Lower leg skin (tissue), 4 donors: ENCODE data around the gene CHD3. TPM values are rescaled to one million over a fixed set of nuclear protein-coding genes. Genes with fewer than 3 reads are reported as not detected.

Experiments used
- DNase-seq, 2 donors: peaks; one replicate each; pipeline ENCODE4 v3.0.0-alpha.2; 2019; ENCODE audit warnings: low spot score in 2 of 2
- H3K4me3 ChIP-seq: fragments of 200-600 bp; sonication (generic); 2 replicates; pipeline ENCODE4 v1.5.1; 2017; ENCODE audit warnings: mild to moderate bottlenecking, low read depth; ENCODE audit not compliant: poor library complexity, severe bottlenecking
- POLR2A ChIP-seq, 2 donors: fragments of 450-650 bp; IDR thresholded peaks; one replicate each; pipeline ENCODE4 v1.6.1; 2016 to 2017; ENCODE audit warnings: antibody characterized with exemption in 2 of 2, mild to moderate bottlenecking in 1 of 2, moderate library complexity in 1 of 2
- WGBS, 2 donors: methylation state at CpG; one replicate each; pipeline ENCODE4 v1.1.5; 2018; 5-methylcytosine and 5-hydroxymethylcytosine counted together
- intact Hi-C: fragments of 100-400 bp; cut with DNase I; formaldehyde crosslinking; loops from one replicate; pipeline ENCODE4 v1.15.0; 2023; ENCODE audit warnings: low total_unique reads
- total RNA-seq, 4 donors: library from RNA; depleted of rRNA; stranded (reverse); fragments of >200 nt; gene quantifications; one replicate each; pipeline ENCODE4 v1.1.0, GENCODE V29; 2016
- TF ChIP-seq, protein P1 (sequence below), 3 donors: fragments of 450-650 bp; IDR thresholded peaks; one replicate each; pipeline ENCODE4 v1.5.1; 2016; ENCODE audit warnings: antibody characterized with exemption in 3 of 3, mild to moderate bottlenecking in 3 of 3, moderate library complexity in 2 of 3

CHD3 gene
- total RNA-seq, 4 donors from 2014 or later: 36.8 to 71.1 (median 54.8) TPM

DNA sequence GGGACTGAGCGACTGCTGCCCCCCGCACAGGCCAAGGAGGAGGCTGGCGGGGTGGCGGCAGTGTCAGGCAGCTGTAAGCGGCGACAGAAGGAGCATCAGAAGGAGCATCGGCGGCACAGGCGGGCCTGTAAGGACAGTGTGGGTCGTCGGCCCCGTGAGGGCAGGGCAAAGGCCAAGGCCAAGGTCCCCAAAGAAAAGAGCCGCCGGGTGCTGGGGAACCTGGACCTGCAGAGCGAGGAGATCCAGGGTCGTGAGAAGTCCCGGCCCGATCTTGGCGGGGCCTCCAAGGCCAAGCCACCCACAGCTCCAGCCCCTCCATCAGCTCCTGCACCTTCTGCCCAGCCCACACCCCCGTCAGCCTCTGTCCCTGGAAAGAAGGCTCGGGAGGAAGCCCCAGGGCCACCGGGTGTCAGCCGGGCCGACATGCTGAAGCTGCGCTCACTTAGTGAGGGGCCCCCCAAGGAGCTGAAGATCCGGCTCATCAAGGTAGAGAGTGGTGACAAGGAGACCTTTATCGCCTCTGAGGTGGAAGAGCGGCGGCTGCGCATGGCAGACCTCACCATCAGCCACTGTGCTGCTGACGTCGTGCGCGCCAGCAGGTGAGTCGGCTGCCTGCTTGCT lies 39.3 kb upstream of the CHD3 start:
- WGBS, 2 donors: 84 to 91% methylated on average over 35 of the region's 35 CpGs
- H3K4me3 ChIP-seq: no peak overlapping the region
- no peak for TF ChIP-seq POLR2A (IDR thresholded peaks at IDR 0.05)
- TF ChIP-seq, protein P1, sequence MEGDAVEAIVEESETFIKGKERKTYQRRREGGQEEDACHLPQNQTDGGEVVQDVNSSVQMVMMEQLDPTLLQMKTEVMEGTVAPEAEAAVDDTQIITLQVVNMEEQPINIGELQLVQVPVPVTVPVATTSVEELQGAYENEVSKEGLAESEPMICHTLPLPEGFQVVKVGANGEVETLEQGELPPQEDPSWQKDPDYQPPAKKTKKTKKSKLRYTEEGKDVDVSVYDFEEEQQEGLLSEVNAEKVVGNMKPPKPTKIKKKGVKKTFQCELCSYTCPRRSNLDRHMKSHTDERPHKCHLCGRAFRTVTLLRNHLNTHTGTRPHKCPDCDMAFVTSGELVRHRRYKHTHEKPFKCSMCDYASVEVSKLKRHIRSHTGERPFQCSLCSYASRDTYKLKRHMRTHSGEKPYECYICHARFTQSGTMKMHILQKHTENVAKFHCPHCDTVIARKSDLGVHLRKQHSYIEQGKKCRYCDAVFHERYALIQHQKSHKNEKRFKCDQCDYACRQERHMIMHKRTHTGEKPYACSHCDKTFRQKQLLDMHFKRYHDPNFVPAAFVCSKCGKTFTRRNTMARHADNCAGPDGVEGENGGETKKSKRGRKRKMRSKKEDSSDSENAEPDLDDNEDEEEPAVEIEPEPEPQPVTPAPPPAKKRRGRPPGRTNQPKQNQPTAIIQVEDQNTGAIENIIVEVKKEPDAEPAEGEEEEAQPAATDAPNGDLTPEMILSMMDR (IDR thresholded peaks at IDR 0.05): no peak
- DNase-seq: peak in 1 of 2 donors; percentile 13
- intact Hi-C loops: no loop called here

DNA sequence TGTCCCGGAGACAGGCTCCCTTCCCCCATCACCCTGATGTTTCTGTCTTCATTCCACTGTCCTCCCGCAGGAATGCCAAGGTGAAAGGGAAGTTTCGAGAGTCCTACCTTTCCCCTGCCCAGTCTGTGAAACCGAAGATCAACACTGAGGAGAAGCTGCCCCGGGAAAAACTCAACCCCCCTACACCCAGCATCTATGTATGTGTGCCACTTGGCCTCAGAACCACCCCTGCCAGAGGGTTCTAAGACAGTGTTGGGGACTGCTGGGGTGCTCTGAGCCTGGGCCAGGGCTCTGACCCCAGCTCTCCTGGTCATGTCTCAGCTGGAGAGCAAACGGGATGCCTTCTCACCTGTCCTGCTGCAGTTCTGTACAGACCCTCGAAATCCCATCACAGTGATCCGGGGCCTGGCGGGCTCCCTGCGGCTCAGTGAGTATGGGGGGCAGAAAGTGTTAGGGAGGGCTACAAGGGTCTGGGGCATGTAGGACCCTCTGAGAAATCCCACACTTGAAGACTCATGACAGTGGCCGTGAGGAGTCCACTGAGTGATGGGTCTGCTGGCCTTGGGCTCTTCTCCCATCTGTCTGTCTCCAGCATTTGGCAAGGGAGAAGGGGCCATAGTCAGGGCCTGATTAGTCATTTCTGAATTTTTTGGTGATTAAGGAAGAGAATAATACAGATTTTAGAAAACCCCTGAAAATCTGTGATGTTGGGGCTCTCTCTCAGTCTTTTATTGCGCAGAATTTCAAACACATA lies 38.7 kb upstream of the CHD3 start:
- H3K4me3 ChIP-seq: no peak overlapping the region
- TF ChIP-seq POLR2A (IDR thresholded peaks at IDR 0.05): no peak
- TF ChIP-seq, protein P1 (IDR thresholded peaks at IDR 0.05): no peak
- intact Hi-C loops: no loop called here
- DNase-seq: no peak
- 83 to 86% methylated on average over 12 of the region's 12 CpGs for WGBS, 2 donors

DNA sequence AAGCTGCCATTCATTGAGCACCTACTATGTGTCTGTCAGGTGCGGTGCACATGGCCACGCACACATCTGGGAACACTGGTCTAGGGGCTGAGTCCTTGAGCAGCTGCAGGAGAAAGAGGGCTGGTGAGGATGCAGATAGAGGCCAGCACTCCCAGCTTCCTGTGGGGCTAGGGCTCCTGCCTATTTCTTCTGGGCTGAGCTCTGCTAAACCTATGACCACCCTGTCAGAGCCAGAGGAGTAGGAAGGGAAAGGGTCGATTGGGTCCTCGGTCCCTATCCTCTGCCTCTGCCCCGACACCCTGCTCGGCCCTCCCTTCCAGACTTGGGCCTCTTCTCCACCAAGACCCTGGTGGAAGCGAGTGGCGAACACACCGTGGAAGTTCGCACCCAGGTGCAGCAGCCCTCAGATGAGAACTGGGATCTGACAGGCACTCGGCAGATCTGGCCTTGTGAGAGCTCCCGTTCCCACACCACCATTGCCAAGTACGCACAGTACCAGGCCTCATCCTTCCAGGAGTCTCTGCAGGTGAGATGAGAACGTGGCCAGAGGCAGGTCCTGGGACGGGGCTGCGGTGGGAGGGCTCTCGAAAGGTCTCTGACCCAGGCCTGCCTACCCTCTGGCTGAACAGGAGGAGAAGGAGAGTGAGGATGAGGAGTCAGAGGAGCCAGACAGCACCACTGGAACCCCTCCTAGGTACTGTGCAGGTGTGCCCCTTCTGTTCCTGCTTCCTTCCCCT lies 37.7 kb upstream of the CHD3 start:
- TF ChIP-seq POLR2A (IDR thresholded peaks at IDR 0.05): no peak
- TF ChIP-seq, protein P1 (IDR thresholded peaks at IDR 0.05): no peak
- no peak overlapping the region for H3K4me3 ChIP-seq
- 89 to 90% methylated on average over 15 to 17 of the region's 17 CpGs for WGBS, 2 donors
- intact Hi-C loops: no loop called here
- peak in 1 of 2 donors; percentile 14 for DNase-seq

DNA sequence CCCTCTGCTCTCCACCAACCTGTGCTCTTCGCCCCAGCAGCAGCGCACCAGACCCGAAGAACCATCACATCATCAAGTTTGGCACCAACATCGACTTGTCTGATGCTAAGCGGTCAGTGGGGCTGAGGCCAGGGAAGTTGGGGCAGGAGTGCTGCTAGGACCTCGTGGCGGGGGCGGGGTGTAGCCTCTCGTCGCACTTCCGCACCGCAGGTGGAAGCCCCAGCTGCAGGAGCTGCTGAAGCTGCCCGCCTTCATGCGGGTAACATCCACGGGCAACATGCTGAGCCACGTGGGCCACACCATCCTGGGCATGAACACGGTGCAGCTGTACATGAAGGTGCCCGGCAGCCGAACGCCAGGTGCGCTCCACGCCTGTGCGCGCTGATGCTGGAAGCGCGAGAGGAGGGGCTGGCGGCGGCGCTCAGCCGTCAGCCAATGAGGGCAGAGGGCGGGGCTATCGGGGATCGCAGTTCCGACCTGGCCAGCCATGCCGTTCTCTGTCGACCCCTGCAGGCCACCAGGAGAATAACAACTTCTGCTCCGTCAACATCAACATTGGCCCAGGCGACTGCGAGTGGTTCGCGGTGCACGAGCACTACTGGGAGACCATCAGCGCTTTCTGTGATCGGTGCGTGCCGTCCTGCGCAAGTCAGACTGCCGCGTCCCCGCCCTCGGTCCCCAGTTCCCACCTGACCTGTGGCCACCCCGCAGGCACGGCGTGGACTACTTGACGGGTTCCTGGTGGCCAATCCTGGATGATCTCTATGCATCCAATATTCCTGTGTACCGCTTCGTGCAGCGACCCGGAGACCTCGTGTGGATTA lies 36.9 kb upstream of the CHD3 start:
- DNase-seq: peak; percentile 75 to 97
- WGBS, 2 donors: 17 to 21% methylated on average over 45 to 55 of the region's 60 CpGs
- no peak overlapping the region for H3K4me3 ChIP-seq
- TF ChIP-seq POLR2A (IDR thresholded peaks at IDR 0.05): no peak
- TF ChIP-seq, protein P1 (IDR thresholded peaks at IDR 0.05): peak in 1 of 3 donors; percentile 96
- intact Hi-C loops: no loop called here

DNA sequence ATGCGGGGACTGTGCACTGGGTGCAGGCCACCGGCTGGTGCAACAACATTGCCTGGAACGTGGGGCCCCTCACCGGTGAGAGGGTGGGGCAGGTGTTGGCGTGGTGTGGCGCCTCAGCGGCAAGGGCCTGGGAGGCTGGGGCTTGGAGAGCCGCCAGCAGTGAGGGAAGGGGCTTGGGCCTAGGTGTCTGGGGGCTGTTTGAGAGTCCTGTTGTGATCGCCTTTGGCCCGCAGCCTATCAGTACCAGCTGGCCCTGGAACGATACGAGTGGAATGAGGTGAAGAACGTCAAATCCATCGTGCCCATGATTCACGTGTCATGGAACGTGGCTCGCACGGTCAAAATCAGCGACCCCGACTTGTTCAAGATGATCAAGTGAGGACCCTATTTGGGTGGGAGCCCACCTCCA lies 36.3 kb upstream of the CHD3 start:
- no peak overlapping the region for H3K4me3 ChIP-seq

More for the DNA sequence above, 36.3 kb upstream of the CHD3 start:
- intact Hi-C loops: no loop called here
- WGBS, 2 donors: 73 to 80% methylated on average over 14 to 20 of the region's 20 CpGs
- TF ChIP-seq, protein P1 (IDR thresholded peaks at IDR 0.05): no peak
- TF ChIP-seq POLR2A (IDR thresholded peaks at IDR 0.05): no peak
- DNase-seq: peak; percentile 24 to 87
